ENCODE results near the gene PPARA.

Gene PPARA

DNA sequence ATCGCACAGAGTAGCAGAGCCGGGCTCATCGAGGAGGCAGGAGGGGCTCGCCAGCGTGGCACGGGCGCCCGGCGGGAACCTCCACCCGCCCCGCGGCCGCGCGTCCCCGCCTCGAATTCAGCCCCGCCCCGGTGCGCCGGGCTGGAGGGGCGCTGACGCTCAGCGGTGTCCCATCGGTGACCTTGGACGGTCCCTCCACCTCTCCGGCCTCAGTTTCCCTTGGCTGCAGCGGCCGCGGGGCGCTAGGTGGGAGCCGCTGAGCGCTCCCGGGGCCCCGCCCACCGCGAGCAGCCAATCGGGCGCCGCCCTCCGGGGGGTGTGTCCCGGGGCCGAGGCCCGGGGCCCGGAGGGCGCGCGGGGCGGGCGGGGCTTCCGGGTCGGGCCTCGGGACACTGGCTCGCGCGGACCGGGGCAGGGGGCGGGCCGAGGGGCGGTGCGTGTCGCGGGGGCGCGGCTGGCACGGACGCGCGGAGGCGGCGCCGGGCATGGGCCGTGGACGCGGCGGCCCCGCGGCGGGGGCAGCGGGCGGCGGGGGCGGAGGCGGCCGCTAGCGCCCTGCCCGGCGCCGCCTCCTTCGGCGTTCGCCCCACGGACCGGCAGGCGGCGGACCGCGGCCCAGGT, at the start of gene PPARA:
Gene PPARA, plus strand, starts transcription at position 493 of the 621 bp plus-strand sequence. CDS start 47,858 bp downstream, outside the sequence.
- DNase-seq (ENCODE audit: low spot score): peak; percentile 90

DNA sequence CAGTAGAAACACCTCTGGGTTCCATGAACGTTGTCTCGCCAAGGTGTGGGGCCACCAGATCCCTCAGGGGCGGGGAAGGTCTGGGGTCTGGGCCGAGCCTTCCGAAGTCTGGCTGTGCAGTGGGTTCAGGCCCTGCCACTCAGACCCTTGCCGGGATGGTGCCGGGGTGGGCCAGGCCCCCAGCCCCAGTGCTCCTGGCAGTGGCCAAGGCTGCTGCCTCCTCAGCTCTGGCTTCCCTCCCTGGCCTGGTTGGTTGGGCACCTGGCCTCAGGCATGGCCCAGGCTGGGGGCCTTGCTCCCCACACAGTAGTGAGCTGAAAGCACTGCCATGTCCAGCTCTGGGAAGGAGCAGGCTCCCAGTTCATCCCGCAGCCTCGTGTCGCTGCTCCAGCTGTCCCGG, 48.2 kb upstream of the PPARA start:
- DNase-seq (ENCODE audit: low spot score): no peak

DNA sequence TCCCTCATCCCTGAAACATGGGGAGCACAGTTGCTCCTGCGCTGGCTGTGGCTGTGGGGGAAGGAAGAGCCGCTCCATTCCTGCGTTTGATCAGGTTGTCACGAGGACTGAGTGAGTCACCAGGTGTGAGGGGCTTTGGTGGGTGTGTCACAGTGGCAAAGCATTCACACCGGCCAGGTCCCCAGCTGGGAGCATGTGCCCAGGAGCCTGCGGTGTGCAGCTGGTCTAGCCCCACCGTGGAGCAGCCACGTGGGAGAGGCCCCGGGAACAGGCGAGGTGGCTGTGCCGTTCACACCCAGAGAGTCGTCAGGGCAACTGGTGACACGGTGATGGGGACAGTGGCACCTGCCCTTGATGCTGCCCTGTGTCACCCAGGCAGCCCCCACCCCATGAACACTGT, 47.6 kb upstream of the PPARA start:
- no peak for DNase-seq (ENCODE audit: low spot score)

DNA sequence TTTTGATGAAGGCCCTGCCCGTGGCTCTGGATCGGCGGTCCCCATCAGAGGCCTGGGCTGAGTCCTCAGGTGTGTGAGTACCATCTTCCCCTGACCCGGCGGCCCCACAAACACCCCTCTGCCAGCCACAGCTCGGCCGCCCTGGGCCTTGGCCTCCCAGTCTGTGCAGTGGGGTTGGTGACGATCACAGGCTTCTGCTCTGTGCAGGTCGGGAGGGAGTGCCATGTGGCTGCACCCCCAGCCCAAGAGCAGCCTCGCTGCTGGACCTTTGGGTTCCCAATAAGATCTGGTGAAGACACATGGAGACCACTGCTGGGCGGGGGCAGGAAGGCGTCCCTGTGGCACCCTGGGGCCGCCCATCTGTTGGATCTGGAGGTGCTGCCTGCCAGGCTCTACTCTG, 47.1 kb upstream of the PPARA start:
- DNase-seq (ENCODE audit: low spot score): no peak

- DNase-seq (ENCODE audit: low spot score): no peak
These were observed 46.7 kb upstream of the PPARA start for GRCh38 chr22:46103664-46104063.

- no peak for DNase-seq (ENCODE audit: low spot score)
These were observed 46.0 kb upstream of the PPARA start for GRCh38 chr22:46104170-46104880.

DNA sequence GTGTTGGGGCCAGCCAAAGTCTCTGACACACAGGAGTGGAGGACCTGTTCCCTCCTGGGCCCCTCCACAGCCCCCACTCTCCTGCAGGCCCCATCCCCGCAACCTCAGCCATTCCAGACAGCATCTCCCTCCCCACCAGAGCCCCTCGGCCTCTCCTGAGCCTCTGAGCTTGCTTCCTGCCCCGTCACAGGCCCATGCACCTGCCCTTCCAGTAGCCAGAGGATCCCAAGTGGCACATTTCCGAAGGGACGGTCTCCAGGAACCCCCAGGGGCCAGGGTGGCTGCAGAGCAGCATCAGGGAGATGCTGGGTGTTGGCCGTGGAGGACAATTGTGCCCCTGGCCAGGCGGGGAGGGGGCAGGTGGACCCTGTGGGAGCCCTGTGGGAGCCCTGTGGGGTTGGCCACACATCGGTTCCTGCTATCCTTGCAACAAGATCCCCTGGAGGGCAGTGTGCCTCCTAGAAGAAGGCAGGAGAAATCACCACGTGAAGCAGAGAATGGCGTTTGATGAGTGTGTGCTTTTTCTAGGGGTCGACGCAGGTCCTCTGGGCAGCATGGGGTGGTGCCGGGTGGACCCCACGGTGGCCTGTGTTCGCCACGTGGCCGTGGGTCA, 45.3 kb upstream of the PPARA start:
- no peak for DNase-seq (ENCODE audit: low spot score)

DNA sequence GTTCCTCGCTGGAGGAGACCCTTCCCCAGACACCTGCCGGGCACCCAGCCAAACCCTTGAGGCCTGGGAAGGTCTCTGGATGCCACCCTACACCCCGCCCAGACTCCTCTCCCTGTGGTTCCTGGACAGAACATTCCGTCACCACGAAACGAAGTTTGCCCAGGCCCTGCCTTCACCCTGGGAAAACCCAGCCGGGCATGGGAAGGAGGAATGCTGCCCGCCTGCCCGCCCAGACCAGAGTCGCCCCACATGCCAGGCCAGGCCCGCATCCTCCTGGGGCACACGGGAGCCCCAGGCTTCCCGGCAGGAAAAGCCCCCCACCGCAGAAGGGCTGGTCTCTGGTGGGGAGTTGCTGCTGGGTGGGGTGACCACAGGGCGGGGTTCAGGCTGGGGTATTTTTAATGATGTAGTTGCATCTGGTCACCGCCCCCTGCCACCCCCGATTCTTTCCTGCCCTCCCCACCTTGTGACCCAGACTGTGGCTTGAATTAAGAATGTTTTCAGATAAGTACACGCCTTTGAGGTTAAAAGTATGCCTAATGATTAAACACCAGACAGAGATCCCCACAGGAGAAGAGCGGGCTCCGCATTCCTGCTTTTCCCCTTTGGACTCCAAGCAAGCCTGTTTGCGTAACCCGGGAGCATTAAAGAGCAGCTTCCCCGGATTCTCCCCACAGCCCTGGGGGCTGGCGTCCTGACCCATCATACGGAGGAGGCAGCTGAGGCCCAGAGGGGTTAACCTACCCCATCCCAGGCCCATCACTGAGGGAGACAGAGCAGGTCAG, 44.6 kb upstream of the PPARA start:
- DNase-seq (ENCODE audit: low spot score): no peak

GRCh38 chr22:46106279-46107022, 43.9 kb upstream of the PPARA start:
- no peak for DNase-seq (ENCODE audit: low spot score)

GRCh38 chr22:46107089-46107664, 43.1 kb upstream of the PPARA start:
- no peak for DNase-seq (ENCODE audit: low spot score)

DNA sequence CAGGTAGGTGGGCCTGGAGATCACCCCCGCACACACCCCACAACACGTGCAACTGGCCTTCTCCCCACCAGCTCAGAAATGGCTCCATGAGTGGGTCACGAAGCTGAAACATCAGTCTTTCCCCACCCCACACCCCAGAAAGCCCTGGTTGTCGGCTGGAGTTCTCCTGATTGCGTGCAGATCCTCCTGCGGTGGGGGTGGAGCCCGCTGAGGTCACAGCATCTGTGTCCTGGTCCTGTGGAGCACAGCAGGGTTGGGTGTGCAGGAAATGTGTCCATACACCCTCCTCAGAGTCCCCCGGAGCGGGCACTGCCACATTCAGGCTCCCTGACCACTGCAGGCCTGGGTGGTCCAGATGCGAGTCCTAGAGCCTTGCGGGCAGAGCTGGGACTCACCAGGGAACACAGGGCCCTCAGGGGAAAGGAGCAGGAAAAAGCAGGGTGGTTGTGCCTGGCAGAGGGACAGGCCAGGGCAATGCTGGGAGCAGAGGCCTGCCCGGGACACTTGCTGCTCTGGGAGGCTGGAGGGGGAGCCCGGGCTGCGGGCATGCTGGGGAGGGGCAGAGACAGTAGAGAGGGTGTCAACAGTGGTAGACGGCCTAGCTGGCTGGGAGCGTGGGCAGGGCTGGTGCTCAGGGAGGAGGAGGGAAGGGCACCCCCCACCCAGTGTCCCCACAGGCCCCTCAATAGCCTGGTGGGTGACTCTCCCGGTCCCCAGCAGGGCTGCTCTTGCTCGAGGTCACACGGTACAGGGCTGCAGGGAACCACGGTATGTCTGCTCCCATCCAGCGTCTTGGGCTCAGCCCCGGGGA, 42.4 kb upstream of the PPARA start:
- no peak for DNase-seq (ENCODE audit: low spot score)

DNA sequence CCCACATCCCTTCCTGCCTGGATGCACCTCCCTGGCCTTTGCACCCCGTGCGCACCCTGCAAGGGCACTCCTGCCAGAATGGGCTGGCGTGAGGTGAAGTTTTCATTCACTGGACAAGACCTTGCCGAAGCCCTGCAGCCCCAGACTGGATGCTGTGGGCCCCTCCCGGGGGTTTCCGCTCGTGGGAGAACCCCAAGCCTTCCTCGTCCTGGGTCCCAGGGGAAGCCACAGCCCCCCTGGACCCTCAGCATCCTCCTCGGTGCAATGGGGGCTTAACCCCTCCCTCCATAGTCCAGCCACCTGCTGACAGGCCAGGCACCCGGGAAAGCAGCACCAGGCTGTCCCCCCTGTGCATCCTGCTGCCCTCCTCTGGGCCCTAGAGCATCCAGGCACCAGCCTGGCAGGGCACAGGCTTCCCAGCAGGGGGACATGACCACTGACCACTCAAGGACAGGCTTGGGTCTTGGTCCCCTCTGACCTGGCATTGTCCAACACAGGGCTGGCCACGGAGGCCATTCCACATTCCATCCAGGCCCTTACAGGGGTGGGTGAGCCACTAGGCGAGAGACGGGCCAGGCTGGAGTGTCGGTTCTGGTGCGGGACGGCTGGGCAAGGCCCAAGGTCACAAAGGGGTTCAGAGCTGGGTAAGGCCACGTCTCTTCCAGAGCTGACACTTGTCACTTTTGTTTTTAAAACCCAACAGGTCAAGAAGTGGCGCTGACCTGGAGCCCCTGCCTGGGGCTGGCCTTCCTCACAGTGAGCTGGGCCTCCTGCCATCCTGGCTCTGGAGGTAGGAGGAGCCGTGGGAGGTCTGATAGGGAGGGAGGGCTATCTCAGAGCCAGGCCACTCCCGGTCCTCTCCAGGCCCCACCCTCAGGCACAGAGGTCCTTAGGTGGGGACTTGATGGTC, 41.5 kb upstream of the PPARA start:
- no peak for DNase-seq (ENCODE audit: low spot score)

DNA sequence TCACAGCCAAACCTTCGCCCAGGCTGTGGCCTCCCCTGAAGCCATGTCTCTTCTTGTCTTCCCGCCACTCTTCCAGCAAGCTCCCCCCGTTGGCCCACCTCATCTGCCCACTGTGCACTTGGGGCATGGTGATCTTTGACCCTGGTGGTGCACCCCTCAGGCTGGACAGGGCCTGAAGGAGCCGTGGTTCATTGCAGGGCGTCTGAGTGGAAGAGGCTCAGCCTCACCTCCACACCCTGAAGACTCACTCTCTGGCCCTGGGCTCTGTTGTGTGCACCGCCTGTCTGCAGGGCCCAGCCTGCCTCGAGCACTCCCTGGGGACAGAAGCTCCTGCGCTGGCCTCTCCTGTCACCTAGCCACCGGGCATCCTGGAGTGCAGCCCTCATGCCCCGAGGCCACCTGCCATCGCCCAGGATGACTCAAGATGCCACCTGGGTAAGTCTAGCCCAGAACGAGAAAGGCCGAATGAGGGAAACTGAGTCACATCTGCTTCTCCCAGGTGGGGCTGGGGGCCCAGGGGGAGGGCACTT, 40.8 kb upstream of the PPARA start:
- no peak for DNase-seq (ENCODE audit: low spot score)

- DNase-seq (ENCODE audit: low spot score): no peak
These were observed 40.1 kb upstream of the PPARA start for GRCh38 chr22:46110215-46110614.

- DNase-seq (ENCODE audit: low spot score): no peak
These were observed 38.5 kb upstream of the PPARA start for GRCh38 chr22:46111645-46112306.

GRCh38 chr22:46112405-46112804, 37.9 kb upstream of the PPARA start:
- DNase-seq (ENCODE audit: low spot score): no peak

DNA sequence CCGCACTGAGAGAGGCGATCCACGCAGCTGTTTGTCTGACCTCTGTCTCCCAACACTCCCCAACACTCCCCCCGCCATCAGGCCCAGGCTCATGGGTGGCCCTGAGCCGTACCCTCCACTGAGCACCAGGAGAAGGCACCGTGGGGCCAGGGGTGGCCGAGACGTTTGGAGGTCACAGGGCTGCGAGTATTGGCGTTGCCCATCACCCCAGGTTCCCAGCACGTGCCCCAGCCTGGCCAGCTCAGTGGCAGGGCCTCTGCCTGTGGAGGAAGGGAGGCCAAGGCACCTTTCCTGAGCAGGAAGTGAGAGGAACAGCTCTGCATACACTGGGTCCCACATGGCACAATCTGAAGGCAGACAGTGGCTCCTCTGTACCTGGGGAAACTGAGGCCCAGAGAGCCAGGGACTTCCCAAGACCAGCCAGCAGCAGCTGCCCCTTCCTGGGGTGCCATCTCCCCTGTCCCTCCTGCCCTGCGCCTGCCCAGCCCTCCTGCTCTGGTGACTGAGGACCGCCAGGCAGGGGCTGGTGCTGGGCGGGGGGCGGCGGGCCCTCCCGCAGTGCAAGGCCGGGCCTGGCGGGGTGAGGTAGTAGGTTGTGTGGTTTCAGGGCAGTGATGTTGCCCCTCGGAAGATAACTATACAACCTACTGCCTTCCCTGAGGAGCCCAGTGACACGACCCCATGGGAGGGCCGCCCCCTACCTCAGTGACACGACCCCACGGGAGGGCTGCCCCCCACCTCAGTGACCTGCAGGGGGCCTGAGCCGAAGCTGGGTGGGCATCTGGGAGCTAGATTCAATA, 37.0 kb upstream of the PPARA start:
- DNase-seq (ENCODE audit: low spot score): no peak

- no peak for DNase-seq (ENCODE audit: low spot score)
These were observed 36.3 kb upstream of the PPARA start for GRCh38 chr22:46113910-46114517.
